Activated naive CD8-positive, alpha-beta T cell treated with anti-CD3 and anti-CD28 coated beads for 36 hours (primary cell): ENCODE measurements around the gene TMEM158. TPM values are rescaled to one million over a fixed set of nuclear protein-coding genes. Genes with fewer than 3 reads are reported as not detected.

Source experiments
- DNase-seq: peaks from one replicate; pipeline ENCODE4 v3.0.0; 2021
- H3K27ac Mint-ChIP-seq: one replicate; pipeline ENCODE4 v1.8.0; 2022; ENCODE audit warnings: mild to moderate bottlenecking, moderate library complexity, mixed read lengths
- H3K27me3 Mint-ChIP-seq: one replicate; pipeline ENCODE4 v1.8.0; 2022; ENCODE audit warnings: mild to moderate bottlenecking, mixed read lengths
- H3K36me3 Mint-ChIP-seq: one replicate; pipeline ENCODE4 v1.8.0; 2021; ENCODE audit warnings: mild to moderate bottlenecking, mixed read lengths
- H3K4me1 Mint-ChIP-seq: one replicate; pipeline ENCODE4 v1.8.0; 2021; ENCODE audit warnings: mixed read lengths
- H3K4me3 Mint-ChIP-seq: one replicate; pipeline ENCODE4 v1.8.0; 2022; ENCODE audit warnings: mild to moderate bottlenecking, moderate library complexity, mixed read lengths
- H3K9me3 Mint-ChIP-seq: one replicate; pipeline ENCODE4 v1.8.0; 2022; ENCODE audit warnings: mixed read lengths
- total RNA-seq, 2 experiments: library from RNA; stranded (reverse); gene quantifications; one replicate each; pipeline ENCODE4 v1.2.3, GENCODE V29; 2021

TMEM158 gene
- total RNA-seq = under 1 TPM; 0.12 to 0.20 TPM

- Mint-ChIP-seq H3K36me3 (no peaks in the 10 kb centered on the region), H3K27me3 (peaks cover 76% of the 10 kb centered on the region), H3K4me3 (peak within 1 kb of the TSS; percentile 27), H3K27ac (no peak within 1 kb of the TSS), H3K4me1 (peaks cover 12% of the 10 kb centered on the region), H3K9me3 (no peaks in the 10 kb centered on the region)
- DNase-seq = peak; percentile 76
Measured at GRCh38 chr3:45226206-45226915, at the start of gene TMEM158. TSS of gene TMEM158 (minus strand) at chr3:45226287. CDS start at chr3:45226027, 260 bp downstream.

GRCh38 chr3:45275006-45275704 lies 49.1 kb upstream of the TMEM158 start:
- no peaks in the 10 kb centered on the region for H3K4me1 Mint-ChIP-seq
- H3K27ac Mint-ChIP-seq = no peak overlapping the region
- H3K4me3 Mint-ChIP-seq = no peak overlapping the region
- H3K9me3 Mint-ChIP-seq = peaks cover 15% of the 10 kb centered on the region
- no peak for DNase-seq
- H3K27me3 Mint-ChIP-seq = peaks cover 9% of the 10 kb centered on the region
- H3K36me3 Mint-ChIP-seq = no peaks in the 10 kb centered on the region

- no peaks in the 10 kb centered on the region for H3K4me1 Mint-ChIP-seq
- H3K4me3 Mint-ChIP-seq = no peak overlapping the region
- no peak overlapping the region for H3K27ac Mint-ChIP-seq
- no peak for DNase-seq
- peaks cover 5% of the 10 kb centered on the region for H3K27me3 Mint-ChIP-seq
- H3K36me3 Mint-ChIP-seq = no peaks in the 10 kb centered on the region
- H3K9me3 Mint-ChIP-seq = peaks cover 14% of the 10 kb centered on the region
Measured at GRCh38 chr3:45273681-45274515, 47.8 kb upstream of the TMEM158 start.

GRCh38 chr3:45272828-45273470 lies 46.9 kb upstream of the TMEM158 start:
- peaks cover 9% of the 10 kb centered on the region for H3K9me3 Mint-ChIP-seq
- no peak overlapping the region for H3K4me3 Mint-ChIP-seq
- peaks cover 5% of the 10 kb centered on the region for H3K27me3 Mint-ChIP-seq
- no peak overlapping the region for H3K27ac Mint-ChIP-seq
- no peaks in the 10 kb centered on the region for H3K36me3 Mint-ChIP-seq
- H3K4me1 Mint-ChIP-seq = no peaks in the 10 kb centered on the region
- no peak for DNase-seq

GRCh38 chr3:45272032-45272810 lies 46.1 kb upstream of the TMEM158 start:
- H3K4me3 Mint-ChIP-seq = no peak overlapping the region
- no peaks in the 10 kb centered on the region for H3K36me3 Mint-ChIP-seq
- DNase-seq = no peak
- peaks cover 2% of the 10 kb centered on the region for H3K9me3 Mint-ChIP-seq
- no peak overlapping the region for H3K27ac Mint-ChIP-seq
- peaks cover 2% of the 10 kb centered on the region for H3K4me1 Mint-ChIP-seq
- H3K27me3 Mint-ChIP-seq = peaks cover 5% of the 10 kb centered on the region

GRCh38 chr3:45269952-45270351 lies 43.9 kb upstream of the TMEM158 start:
- Mint-ChIP-seq H3K27ac (no peak overlapping the region), H3K27me3 (peaks cover 5% of the 10 kb centered on the region), H3K4me1 (peaks cover 4% of the 10 kb centered on the region), H3K36me3 (no peaks in the 10 kb centered on the region), H3K4me3 (no peak overlapping the region), H3K9me3 (no peaks in the 10 kb centered on the region)
- no peak for DNase-seq

GRCh38 chr3:45267097-45267496 lies 41.0 kb upstream of the TMEM158 start:
- H3K36me3 Mint-ChIP-seq = no peaks in the 10 kb centered on the region
- no peak overlapping the region for H3K27ac Mint-ChIP-seq
- no peaks in the 10 kb centered on the region for H3K27me3 Mint-ChIP-seq
- H3K4me1 Mint-ChIP-seq = peaks cover 4% of the 10 kb centered on the region
- H3K4me3 Mint-ChIP-seq = no peak overlapping the region
- DNase-seq = no peak
- H3K9me3 Mint-ChIP-seq = no peaks in the 10 kb centered on the region

- Mint-ChIP-seq H3K4me1 (no peaks in the 10 kb centered on the region), H3K4me3 (no peak overlapping the region), H3K27me3 (no peaks in the 10 kb centered on the region), H3K36me3 (no peaks in the 10 kb centered on the region), H3K9me3 (no peaks in the 10 kb centered on the region), H3K27ac (no peak overlapping the region)
- no peak for DNase-seq
Measured at GRCh38 chr3:45261333-45262110, 35.4 kb upstream of the TMEM158 start.

- Mint-ChIP-seq H3K36me3 (no peaks in the 10 kb centered on the region), H3K4me3 (no peak overlapping the region), H3K27ac (no peak overlapping the region), H3K9me3 (no peaks in the 10 kb centered on the region), H3K27me3 (no peaks in the 10 kb centered on the region), H3K4me1 (no peaks in the 10 kb centered on the region)
- DNase-seq = no peak
Measured at GRCh38 chr3:45259133-45259532, 33.0 kb upstream of the TMEM158 start.

GRCh38 chr3:45258317-45258716 lies 32.2 kb upstream of the TMEM158 start:
- no peak overlapping the region for H3K27ac Mint-ChIP-seq
- H3K4me1 Mint-ChIP-seq = no peaks in the 10 kb centered on the region
- no peak for DNase-seq
- no peaks in the 10 kb centered on the region for H3K9me3 Mint-ChIP-seq
- H3K27me3 Mint-ChIP-seq = no peaks in the 10 kb centered on the region
- H3K4me3 Mint-ChIP-seq = no peak overlapping the region
- no peaks in the 10 kb centered on the region for H3K36me3 Mint-ChIP-seq

- no peaks in the 10 kb centered on the region for H3K27me3 Mint-ChIP-seq
- no peaks in the 10 kb centered on the region for H3K9me3 Mint-ChIP-seq
- H3K27ac Mint-ChIP-seq = no peak overlapping the region
- no peak overlapping the region for H3K4me3 Mint-ChIP-seq
- no peak for DNase-seq
- H3K36me3 Mint-ChIP-seq = no peaks in the 10 kb centered on the region
- H3K4me1 Mint-ChIP-seq = no peaks in the 10 kb centered on the region
Measured at GRCh38 chr3:45253316-45253715, 27.2 kb upstream of the TMEM158 start.

- H3K4me1 Mint-ChIP-seq = no peaks in the 10 kb centered on the region
- H3K4me3 Mint-ChIP-seq = no peak overlapping the region
- H3K27me3 Mint-ChIP-seq = no peaks in the 10 kb centered on the region
- no peak overlapping the region for H3K27ac Mint-ChIP-seq
- no peaks in the 10 kb centered on the region for H3K36me3 Mint-ChIP-seq
- DNase-seq = no peak
- H3K9me3 Mint-ChIP-seq = no peaks in the 10 kb centered on the region
Measured at GRCh38 chr3:45252826-45253225, 26.7 kb upstream of the TMEM158 start.

- Mint-ChIP-seq H3K4me3 (no peak overlapping the region), H3K9me3 (no peaks in the 10 kb centered on the region), H3K36me3 (no peaks in the 10 kb centered on the region), H3K27ac (no peak overlapping the region), H3K4me1 (no peaks in the 10 kb centered on the region), H3K27me3 (no peaks in the 10 kb centered on the region)
- no peak for DNase-seq
Measured at GRCh38 chr3:45249391-45249790, 23.3 kb upstream of the TMEM158 start.

- no peak for DNase-seq
- peaks cover 3% of the 10 kb centered on the region for H3K27me3 Mint-ChIP-seq
- no peak overlapping the region for H3K4me3 Mint-ChIP-seq
- no peaks in the 10 kb centered on the region for H3K9me3 Mint-ChIP-seq
- H3K36me3 Mint-ChIP-seq = no peaks in the 10 kb centered on the region
- no peak overlapping the region for H3K27ac Mint-ChIP-seq
- no peaks in the 10 kb centered on the region for H3K4me1 Mint-ChIP-seq
Measured at GRCh38 chr3:45246241-45246640, 20.2 kb upstream of the TMEM158 start.
